BE2C (cell line): ENCODE data around the gene SUSD3.

Source experiments
- DNase-seq: peaks from one replicate; pipeline ENCODE4 v3.0.0-alpha.2; 2020
- H3K27me3 ChIP-seq: fragments of 250-450 bp; sonication (Bioruptor Pico); 2 replicates; pipeline ENCODE4 v1.5.1; 2020; ENCODE audit warnings: mild to moderate bottlenecking
- H3K36me3 ChIP-seq: fragments of 250-450 bp; sonication (Bioruptor Pico); 2 replicates; pipeline ENCODE4 v1.5.1; 2020; ENCODE audit warnings: mild to moderate bottlenecking
- H3K4me1 ChIP-seq: fragments of 250-450 bp; sonication (Bioruptor Pico); 2 replicates; pipeline ENCODE4 v1.5.1; 2020
- H3K4me3 ChIP-seq: 2 replicates; pipeline ENCODE4 v1.5.1; 2011; ENCODE audit warnings: low read depth, low read length
- H3K9me3 ChIP-seq: fragments of 250-450 bp; sonication (Bioruptor Pico); 2 replicates; pipeline ENCODE4 v1.5.1; 2020
- CTCF ChIP-seq: IDR thresholded peaks from 2 replicates; pipeline ENCODE4 v1.5.1; 2012; ENCODE audit warnings: mild to moderate bottlenecking, low read depth, low read length

SUSD3 gene

GRCh38 chr9:93043122-93043521 lies 15.4 kb upstream of the SUSD3 start:
- H3K27me3 ChIP-seq: no peaks in the 10 kb centered on the region
- H3K4me3 ChIP-seq: no peak overlapping the region
- TF ChIP-seq CTCF: no peak
- H3K36me3 ChIP-seq: no peaks in the 10 kb centered on the region
- no peaks in the 10 kb centered on the region for H3K9me3 ChIP-seq
- no peaks in the 10 kb centered on the region for H3K4me1 ChIP-seq
- no peak for DNase-seq

- no peaks in the 10 kb centered on the region for H3K27me3 ChIP-seq
- DNase-seq: no peak
- no peak for TF ChIP-seq CTCF
- H3K36me3 ChIP-seq: no peaks in the 10 kb centered on the region
- H3K4me1 ChIP-seq: no peaks in the 10 kb centered on the region
- no peaks in the 10 kb centered on the region for H3K9me3 ChIP-seq
- no peak overlapping the region for H3K4me3 ChIP-seq
Measured at GRCh38 chr9:93045521-93045920, 13.0 kb upstream of the SUSD3 start.

- H3K4me1 ChIP-seq: no peaks in the 10 kb centered on the region
- no peaks in the 10 kb centered on the region for H3K9me3 ChIP-seq
- no peak for DNase-seq
- TF ChIP-seq CTCF: no peak
- H3K4me3 ChIP-seq: no peak overlapping the region
- H3K36me3 ChIP-seq: no peaks in the 10 kb centered on the region
- H3K27me3 ChIP-seq: no peaks in the 10 kb centered on the region
Measured at GRCh38 chr9:93048566-93049448, 9.7 kb upstream of the SUSD3 start.

- no peaks in the 10 kb centered on the region for H3K4me1 ChIP-seq
- H3K9me3 ChIP-seq: no peaks in the 10 kb centered on the region
- DNase-seq: no peak
- TF ChIP-seq CTCF: no peak
- H3K36me3 ChIP-seq: no peaks in the 10 kb centered on the region
- no peak overlapping the region for H3K4me3 ChIP-seq
- no peaks in the 10 kb centered on the region for H3K27me3 ChIP-seq
Measured at GRCh38 chr9:93049491-93049890, 9.0 kb upstream of the SUSD3 start.

GRCh38 chr9:93050231-93050630 lies 8.3 kb upstream of the SUSD3 start:
- no peaks in the 10 kb centered on the region for H3K9me3 ChIP-seq
- DNase-seq: no peak
- H3K4me3 ChIP-seq: no peak overlapping the region
- no peaks in the 10 kb centered on the region for H3K36me3 ChIP-seq
- no peak for TF ChIP-seq CTCF
- no peaks in the 10 kb centered on the region for H3K4me1 ChIP-seq
- no peaks in the 10 kb centered on the region for H3K27me3 ChIP-seq

- Histone ChIP-seq H3K27me3 (no peaks in the 10 kb centered on the region), H3K4me3 (no peak overlapping the region), H3K4me1 (no peaks in the 10 kb centered on the region), H3K36me3 (no peaks in the 10 kb centered on the region), H3K9me3 (no peaks in the 10 kb centered on the region)
- no peak for DNase-seq
- TF ChIP-seq CTCF: no peak
Measured at GRCh38 chr9:93051680-93052089, 6.8 kb upstream of the SUSD3 start.
